SU-DHL-6 (cell line): Measurements from ENCODE around the gene P2RX2.

Source experiments
- H2AFZ ChIP-seq: fragments of 200-600 bp; sonication (generic); 2 replicates; pipeline ENCODE4 v1.6.1; 2014; ENCODE audit warnings: low read depth, mild to moderate bottlenecking, moderate library complexity, mixed read lengths, antibody characterized with exemption, low read length; ENCODE audit not compliant: severe bottlenecking
- H3F3A ChIP-seq: fragments of 200-600 bp; shearing (Covaris generic); 2 replicates; pipeline ENCODE4 v1.6.0; 2016; ENCODE audit warnings: antibody characterized with exemption, mild to moderate bottlenecking; ENCODE audit not compliant: insufficient read depth
- H3K27ac ChIP-seq: fragments of 200-600 bp; sonication (generic); 2 replicates; pipeline ENCODE4 v1.5.1; 2016; ENCODE audit warnings: low read depth, mild to moderate bottlenecking, low read length, moderate library complexity, mixed read lengths
- H3K27me3 ChIP-seq: fragments of 200-600 bp; sonication (generic), shearing (Covaris generic); 2 replicates; pipeline ENCODE4 v1.6.0; 2014; ENCODE audit warnings: mild to moderate bottlenecking, low read length
- H3K36me3 ChIP-seq: fragments of 200-600 bp; sonication (generic); 2 replicates; pipeline ENCODE4 v1.6.1; 2014; ENCODE audit warnings: mild to moderate bottlenecking, low read length, mixed read lengths
- H3K4me2 ChIP-seq: fragments of 300-600, 200-600 bp; shearing (Covaris generic), sonication (generic); 2 replicates; pipeline ENCODE4 v1.6.0; 2014; ENCODE audit warnings: low read length, low read depth, mild to moderate bottlenecking; ENCODE audit not compliant: poor library complexity, severe bottlenecking
- H3K4me3 ChIP-seq: fragments of 200-600 bp; sonication (generic); 2 replicates; pipeline ENCODE4 v1.5.1; 2014; ENCODE audit warnings: antibody characterized with exemption, low read length, mild to moderate bottlenecking, mixed read lengths; ENCODE audit not compliant: insufficient read depth, poor library complexity, severe bottlenecking
- H3K79me2 ChIP-seq: fragments of 200-600 bp; sonication (generic); 2 replicates; pipeline ENCODE4 v1.6.1; 2014; ENCODE audit warnings: mild to moderate bottlenecking, low read length, moderate library complexity; ENCODE audit not compliant: insufficient read depth
- H3K9ac ChIP-seq: fragments of 200-600 bp; sonication (generic); 2 replicates; pipeline ENCODE4 v1.7.0; 2014; ENCODE audit warnings: mild to moderate bottlenecking, low read length
- H3K9me2 ChIP-seq: fragments of 200-600 bp; sonication (generic); replicated peaks from 2 replicates; pipeline ENCODE4 v1.6.1; 2014; ENCODE audit warnings: low read length; ENCODE audit not compliant: insufficient read depth
- H3K9me3 ChIP-seq: fragments of 200-600 bp; sonication (generic); 2 replicates; pipeline ENCODE4 v1.6.1; 2014; ENCODE audit warnings: low read length, mixed read lengths; ENCODE audit not compliant: insufficient read depth
- H4K20me1 ChIP-seq: fragments of 200-600 bp; sonication (generic); 2 replicates; pipeline ENCODE4 v1.6.1; 2014; ENCODE audit warnings: low read depth, mild to moderate bottlenecking, antibody characterized with exemption, low read length, moderate library complexity, mixed read lengths
- CTCF ChIP-seq: fragments of 200-600 bp; sonication (generic); IDR thresholded peaks from one replicate; pipeline ENCODE4 v1.5.1; 2017; ENCODE audit warnings: antibody characterized with exemption, mild to moderate bottlenecking, low read length, moderate library complexity; ENCODE audit not compliant: insufficient read depth, poor library complexity, severe bottlenecking
- EZH2phosphoT487 ChIP-seq: fragments of 200-600 bp; sonication (generic), shearing (Covaris generic); conservative IDR thresholded peaks from 2 replicates; pipeline ENCODE4 v1.6.1; 2018; ENCODE audit warnings: mild to moderate bottlenecking, antibody characterized with exemption, low read length, moderate library complexity, mixed read lengths

The P2RX2 gene

DNA sequence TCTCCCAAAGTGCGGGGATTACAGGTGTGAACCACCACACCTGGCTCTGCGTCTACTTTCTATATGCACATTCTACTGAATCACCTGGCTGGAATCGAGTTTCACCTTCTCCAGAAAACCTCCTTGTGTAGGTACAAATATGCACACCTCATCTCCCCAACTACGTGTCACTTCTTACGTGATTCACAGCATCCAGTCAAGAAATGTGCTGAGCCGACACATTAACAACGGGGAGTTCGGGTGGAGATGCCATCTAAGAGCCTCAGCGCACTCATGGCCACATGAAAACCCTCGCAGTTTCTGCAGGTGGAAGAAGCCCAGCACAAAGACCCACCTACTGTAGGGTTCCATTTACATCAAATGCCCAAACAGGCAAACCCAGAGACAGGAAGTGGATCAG is 29.3 kb downstream of the P2RX2 start:
- Histone ChIP-seq H3K27ac (no peak overlapping the region), H4K20me1 (no peaks in the 10 kb centered on the region), H3K4me3 (no peak overlapping the region), H3K9me3 (no peaks in the 10 kb centered on the region), H3K4me2 (no peak overlapping the region), H2AFZ (no peak overlapping the region), H3K79me2 (no peaks in the 10 kb centered on the region), H3K9me2 (no peaks in the 10 kb centered on the region), H3K9ac (no peak overlapping the region), H3K36me3 (peaks cover 2% of the 10 kb centered on the region; the same call in 1 of the 2 replicates), H3F3A (no peaks in the 10 kb centered on the region), H3K27me3 (no peaks in the 10 kb centered on the region)
- TF ChIP-seq CTCF (no peak), EZH2phosphoT487 (no peak)

- TF ChIP-seq EZH2phosphoT487 (no peak), CTCF (no peak)
- Histone ChIP-seq H3K27ac (no peak overlapping the region), H3K9me2 (no peaks in the 10 kb centered on the region), H3F3A (no peaks in the 10 kb centered on the region), H3K9ac (no peak overlapping the region), H3K36me3 (peaks cover 6% of the 10 kb centered on the region; the same call in 1 of the 2 replicates), H4K20me1 (no peaks in the 10 kb centered on the region), H3K4me2 (no peak overlapping the region), H3K9me3 (no peaks in the 10 kb centered on the region), H2AFZ (no peak overlapping the region), H3K27me3 (no peaks in the 10 kb centered on the region), H3K4me3 (no peak overlapping the region), H3K79me2 (no peaks in the 10 kb centered on the region)
Measured at GRCh38 chr12:132648616-132649225, 30.1 kb downstream of the P2RX2 start.

DNA sequence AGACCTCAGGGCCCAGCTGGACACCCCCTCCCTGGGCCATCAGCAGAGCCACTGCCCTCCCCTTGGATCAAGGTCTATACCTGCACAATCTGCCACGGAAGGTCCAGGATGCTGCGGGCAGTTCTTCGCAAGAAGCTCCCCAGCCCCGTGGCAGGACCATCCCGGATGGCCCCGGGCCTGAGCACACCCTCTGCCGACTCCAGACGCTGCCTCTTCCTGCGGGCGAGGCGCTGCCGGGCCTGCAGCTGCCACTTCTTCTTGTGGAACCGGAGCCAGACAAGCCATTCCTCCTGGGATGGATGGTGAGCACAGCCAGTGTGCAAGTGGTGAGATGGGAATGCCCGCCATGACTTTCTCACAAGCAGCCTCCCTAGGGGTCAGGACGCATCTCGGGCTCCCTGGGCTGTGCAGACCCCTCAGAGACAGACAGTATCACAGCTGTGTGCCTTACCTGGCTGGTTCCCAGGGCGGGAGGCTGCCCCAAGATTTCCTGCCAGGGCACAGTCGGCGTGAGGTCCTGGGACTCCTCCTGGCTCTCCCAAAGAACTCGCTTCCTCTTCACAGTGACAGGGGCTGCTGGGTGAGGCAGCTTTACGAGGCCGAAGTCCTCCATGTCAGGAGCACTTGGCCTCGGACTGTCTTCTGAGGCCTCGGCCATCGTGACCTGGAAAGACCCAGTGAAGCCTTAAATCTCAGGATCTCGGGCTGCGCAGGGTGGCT is 30.8 kb downstream of the P2RX2 start:
- no peaks in the 10 kb centered on the region for H3K27me3 ChIP-seq
- no peak overlapping the region for H2AFZ ChIP-seq
- TF ChIP-seq CTCF (no peak), EZH2phosphoT487 (no peak)
- no peaks in the 10 kb centered on the region for H4K20me1 ChIP-seq
- H3K4me3 ChIP-seq, result no peak overlapping the region
- H3K9ac ChIP-seq, result no peak overlapping the region
- no peaks in the 10 kb centered on the region for H3K79me2 ChIP-seq
- no peaks in the 10 kb centered on the region for H3F3A ChIP-seq
- no peaks in the 10 kb centered on the region for H3K9me2 ChIP-seq
- H3K27ac ChIP-seq, result no peak overlapping the region
- peaks cover 12% of the 10 kb centered on the region; the same call in 1 of the 2 replicates for H3K36me3 ChIP-seq
- no peak overlapping the region for H3K4me2 ChIP-seq
- H3K9me3 ChIP-seq, result no peaks in the 10 kb centered on the region
